Endothelial cell (in vitro differentiated cells): ENCODE data around the gene NOD2. TPM values are rescaled to one million over a fixed set of nuclear protein-coding genes. Genes with fewer than 3 reads are reported as not detected.

Experiments used
- DNase-seq: peaks from one replicate; pipeline ENCODE4 v3.0.0; 2021; ENCODE audit warnings: low spot score
- H3K27ac Mint-ChIP-seq: one replicate; pipeline ENCODE4 v1.8.0; 2021; ENCODE audit warnings: mixed read lengths, inconsistent platforms; ENCODE audit not compliant: unreplicated experiment
- H3K27me3 Mint-ChIP-seq: one replicate; pipeline ENCODE4 v1.8.0; 2021; ENCODE audit warnings: mild to moderate bottlenecking, moderate library complexity, mixed read lengths, inconsistent platforms; ENCODE audit not compliant: unreplicated experiment
- H3K36me3 Mint-ChIP-seq: one replicate; pipeline ENCODE4 v1.8.0; 2021; ENCODE audit warnings: mild to moderate bottlenecking, low read depth, mixed read lengths, inconsistent platforms; ENCODE audit not compliant: unreplicated experiment
- H3K4me1 Mint-ChIP-seq: one replicate; pipeline ENCODE4 v1.8.0; 2021; ENCODE audit warnings: mild to moderate bottlenecking, mixed read lengths, inconsistent platforms; ENCODE audit not compliant: unreplicated experiment
- H3K4me3 Mint-ChIP-seq: one replicate; pipeline ENCODE4 v1.8.0; 2021; ENCODE audit warnings: mild to moderate bottlenecking, mixed read lengths, inconsistent platforms; ENCODE audit not compliant: unreplicated experiment
- H3K9me3 Mint-ChIP-seq: one replicate; pipeline ENCODE4 v1.8.0; 2021; ENCODE audit warnings: mixed read lengths, inconsistent platforms; ENCODE audit not compliant: unreplicated experiment
- CTCF ChIP-seq: fragments of 200-600 bp; sonication (generic); IDR thresholded peaks from one replicate; pipeline ENCODE4 v1.5.0; 2021; ENCODE audit warnings: antibody characterized with exemption; ENCODE audit not compliant: unreplicated experiment
- total RNA-seq: library from RNA; stranded (reverse); fragmentation: NEBNext Ultra II Directional; extraction: Animal tissue kit (Norgen Biotek cat#: 25700); gene quantifications from one replicate; pipeline ENCODE4 v1.2.1, GENCODE V29; 2021; ENCODE audit not compliant: unreplicated experiment

The NOD2 gene
- total RNA-seq, 1 donor from 2014 or later = 0.51 TPM

GRCh38 chr16:50719401-50720337 is 26.3 kb downstream of the NOD2 start:
- H3K27me3 Mint-ChIP-seq = peaks cover 3% of the 10 kb centered on the region
- no peak for DNase-seq
- no peaks in the 10 kb centered on the region for H3K9me3 Mint-ChIP-seq
- H3K36me3 Mint-ChIP-seq = peaks cover 8% of the 10 kb centered on the region
- H3K4me3 Mint-ChIP-seq = no peak overlapping the region
- TF ChIP-seq CTCF = no peak
- H3K27ac Mint-ChIP-seq = no peak overlapping the region
- peaks cover 3% of the 10 kb centered on the region for H3K4me1 Mint-ChIP-seq

DNA sequence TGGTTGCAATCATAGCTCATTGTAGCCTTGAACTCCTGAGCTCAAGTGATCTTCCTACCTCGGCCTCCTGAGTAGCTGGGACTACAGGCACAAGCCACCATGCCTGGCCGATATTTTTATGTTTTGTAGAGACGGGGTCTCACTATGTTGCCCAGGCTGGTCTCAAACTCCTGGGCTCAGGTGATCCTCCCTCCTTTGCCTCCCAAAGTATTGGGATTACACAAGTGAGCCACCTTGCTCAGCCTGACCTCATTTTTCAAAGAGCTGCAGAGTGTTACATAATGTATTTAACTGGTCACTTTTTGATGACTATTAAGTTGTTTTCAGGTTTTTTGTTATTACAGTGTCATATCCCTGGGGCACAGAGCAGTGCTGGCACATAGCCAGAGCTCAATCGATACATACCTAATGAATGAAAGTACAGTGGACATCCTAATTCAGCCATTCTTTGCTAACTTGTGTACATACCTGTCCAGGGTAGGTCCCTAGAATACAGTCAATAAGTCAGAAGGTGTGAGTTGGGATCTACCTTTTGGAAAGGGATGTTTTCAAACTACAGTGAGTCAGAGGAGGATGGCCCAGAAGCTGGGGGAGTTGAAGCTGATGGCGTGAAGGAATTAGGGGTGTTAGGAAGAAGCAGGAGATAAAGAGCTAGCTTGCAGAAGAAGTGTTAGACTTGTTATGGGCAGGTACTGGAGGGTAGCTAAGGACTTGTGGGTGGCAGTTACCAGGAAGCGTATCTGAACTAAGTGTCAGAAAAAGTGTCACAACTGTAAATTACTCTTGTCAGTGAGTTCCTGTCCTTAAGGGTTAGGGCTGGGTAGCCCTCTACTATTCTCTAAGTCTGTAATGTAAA is 28.4 kb downstream of the NOD2 start:
- peaks cover 3% of the 10 kb centered on the region for H3K27me3 Mint-ChIP-seq
- peaks cover 3% of the 10 kb centered on the region for H3K4me1 Mint-ChIP-seq
- H3K4me3 Mint-ChIP-seq = no peak overlapping the region
- no peaks in the 10 kb centered on the region for H3K9me3 Mint-ChIP-seq
- TF ChIP-seq CTCF = no peak
- DNase-seq = no peak
- H3K27ac Mint-ChIP-seq = no peak overlapping the region
- H3K36me3 Mint-ChIP-seq = peaks cover 8% of the 10 kb centered on the region

DNA sequence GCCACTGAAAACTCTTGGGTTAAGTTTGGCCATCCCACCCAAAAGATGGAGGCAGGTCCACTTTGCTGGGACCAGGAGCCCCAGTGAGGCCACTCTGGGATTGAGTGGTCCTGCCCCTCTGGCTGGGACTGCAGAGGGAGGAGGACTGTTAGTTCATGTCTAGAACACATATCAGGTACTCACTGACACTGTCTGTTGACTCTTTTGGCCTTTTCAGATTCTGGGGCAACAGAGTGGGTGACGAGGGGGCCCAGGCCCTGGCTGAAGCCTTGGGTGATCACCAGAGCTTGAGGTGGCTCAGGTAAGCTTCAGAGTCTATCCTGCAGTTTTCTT is 29.0 kb downstream of the NOD2 start:
- H3K4me3 Mint-ChIP-seq = no peak overlapping the region
- peaks cover 4% of the 10 kb centered on the region for H3K27me3 Mint-ChIP-seq
- H3K4me1 Mint-ChIP-seq = peaks cover 1% of the 10 kb centered on the region
- no peak for DNase-seq
- TF ChIP-seq CTCF = no peak
- H3K9me3 Mint-ChIP-seq = no peaks in the 10 kb centered on the region
- H3K27ac Mint-ChIP-seq = no peak overlapping the region
- peaks cover 8% of the 10 kb centered on the region for H3K36me3 Mint-ChIP-seq

DNA sequence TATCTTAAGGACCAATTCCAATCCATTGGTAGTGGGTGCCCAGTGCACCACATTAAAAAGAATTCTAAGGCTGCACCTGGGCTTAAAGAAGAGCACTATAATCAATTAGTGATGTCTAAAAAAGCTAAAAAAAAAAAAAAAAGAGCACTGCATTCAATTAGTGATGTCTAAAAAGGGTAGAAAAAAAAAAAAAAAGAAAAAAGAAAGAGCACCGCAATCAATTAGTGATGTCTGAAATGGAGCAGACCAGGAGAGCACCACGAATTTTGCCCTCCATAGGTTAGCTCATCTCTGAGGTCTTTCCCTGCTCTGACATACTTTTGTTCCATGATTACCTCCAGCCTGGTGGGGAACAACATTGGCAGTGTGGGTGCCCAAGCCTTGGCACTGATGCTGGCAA is 29.6 kb downstream of the NOD2 start:
- Mint-ChIP-seq H3K9me3 (no peaks in the 10 kb centered on the region), H3K27me3 (peaks cover 4% of the 10 kb centered on the region), H3K4me3 (no peak overlapping the region), H3K36me3 (peaks cover 8% of the 10 kb centered on the region), H3K4me1 (no peaks in the 10 kb centered on the region), H3K27ac (no peak overlapping the region)
- no peak for TF ChIP-seq CTCF
- DNase-seq = no peak
